Type B pancreatic cell (in vitro differentiated cells): ENCODE measurements around the gene FIBP. TPM values are rescaled to one million over a fixed set of nuclear protein-coding genes. Genes with fewer than 3 reads are reported as not detected.

ENCODE experiments used
- DNase-seq: peaks from one replicate; pipeline ENCODE4 v3.0.0; 2021; ENCODE audit warnings: mixed read lengths; ENCODE audit not compliant: unreplicated experiment; ENCODE audit errors: extremely low spot score
- H3K27ac Mint-ChIP-seq: 2 replicates; pipeline ENCODE4 v1.8.0; 2021; ENCODE audit warnings: mild to moderate bottlenecking, mixed read lengths
- H3K27me3 Mint-ChIP-seq: 2 replicates; pipeline ENCODE4 v1.8.0; 2021; ENCODE audit warnings: mixed read lengths
- H3K36me3 Mint-ChIP-seq: 2 replicates; pipeline ENCODE4 v1.8.0; 2021; ENCODE audit warnings: mixed read lengths
- H3K4me1 Mint-ChIP-seq: one replicate; pipeline ENCODE4 v1.8.0; 2021; ENCODE audit warnings: mixed read lengths; ENCODE audit not compliant: unreplicated experiment
- H3K4me3 Mint-ChIP-seq: 2 replicates; pipeline ENCODE4 v1.8.0; 2021; ENCODE audit warnings: mild to moderate bottlenecking, mixed read lengths
- H3K9me3 Mint-ChIP-seq: 2 replicates; pipeline ENCODE4 v1.8.0; 2021; ENCODE audit warnings: mixed read lengths
- total RNA-seq: library from RNA; stranded (reverse); gene quantifications from 2 replicates; pipeline ENCODE4 v1.2.1, GENCODE V29; 2021; ENCODE audit warnings: low replicate concordance
- TF ChIP-seq, protein P1 (sequence below): fragments of 200-600 bp; sonication (generic); conservative IDR thresholded peaks from 2 replicates; pipeline ENCODE4 v1.5.0; 2021; ENCODE audit warnings: antibody characterized with exemption, mild to moderate bottlenecking

Gene FIBP
- total RNA-seq, 1 donor from 2014 or later, result 74.7 TPM

DNA sequence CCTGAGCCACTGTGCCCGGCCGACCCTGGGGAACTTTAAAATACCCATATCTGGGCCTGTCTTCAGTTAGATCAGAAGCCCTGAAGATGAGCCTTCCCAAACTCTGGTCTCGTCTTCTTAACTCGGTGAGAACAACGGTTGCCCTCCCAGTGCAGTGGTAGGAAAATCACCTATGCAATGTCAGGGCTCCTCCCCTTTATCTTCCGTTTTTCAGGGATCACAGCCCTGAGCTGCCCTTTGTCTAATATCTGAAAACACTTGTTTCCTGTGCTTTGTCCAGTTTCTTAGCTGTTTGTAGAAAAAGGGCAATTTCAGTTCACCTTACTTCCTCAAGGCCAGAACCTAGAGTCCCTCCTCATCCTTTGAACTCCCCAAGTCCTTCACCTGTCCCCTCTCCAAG, 40.4 kb upstream of the FIBP start:
- Mint-ChIP-seq H3K27ac (no peak overlapping the region), H3K4me3 (no peak overlapping the region), H3K4me1 (no peaks in the 10 kb centered on the region), H3K9me3 (no peaks in the 10 kb centered on the region), H3K27me3 (no peaks in the 10 kb centered on the region), H3K36me3 (no peaks in the 10 kb centered on the region)
- no peak for DNase-seq
- TF ChIP-seq, protein P1, sequence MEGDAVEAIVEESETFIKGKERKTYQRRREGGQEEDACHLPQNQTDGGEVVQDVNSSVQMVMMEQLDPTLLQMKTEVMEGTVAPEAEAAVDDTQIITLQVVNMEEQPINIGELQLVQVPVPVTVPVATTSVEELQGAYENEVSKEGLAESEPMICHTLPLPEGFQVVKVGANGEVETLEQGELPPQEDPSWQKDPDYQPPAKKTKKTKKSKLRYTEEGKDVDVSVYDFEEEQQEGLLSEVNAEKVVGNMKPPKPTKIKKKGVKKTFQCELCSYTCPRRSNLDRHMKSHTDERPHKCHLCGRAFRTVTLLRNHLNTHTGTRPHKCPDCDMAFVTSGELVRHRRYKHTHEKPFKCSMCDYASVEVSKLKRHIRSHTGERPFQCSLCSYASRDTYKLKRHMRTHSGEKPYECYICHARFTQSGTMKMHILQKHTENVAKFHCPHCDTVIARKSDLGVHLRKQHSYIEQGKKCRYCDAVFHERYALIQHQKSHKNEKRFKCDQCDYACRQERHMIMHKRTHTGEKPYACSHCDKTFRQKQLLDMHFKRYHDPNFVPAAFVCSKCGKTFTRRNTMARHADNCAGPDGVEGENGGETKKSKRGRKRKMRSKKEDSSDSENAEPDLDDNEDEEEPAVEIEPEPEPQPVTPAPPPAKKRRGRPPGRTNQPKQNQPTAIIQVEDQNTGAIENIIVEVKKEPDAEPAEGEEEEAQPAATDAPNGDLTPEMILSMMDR, result no peak

GRCh38 chr11:65927904-65928397, 39.7 kb upstream of the FIBP start:
- Mint-ChIP-seq H3K36me3 (no peaks in the 10 kb centered on the region), H3K27ac (no peak overlapping the region), H3K9me3 (no peaks in the 10 kb centered on the region), H3K4me1 (no peaks in the 10 kb centered on the region), H3K27me3 (no peaks in the 10 kb centered on the region), H3K4me3 (no peak overlapping the region)
- no peak for DNase-seq
- TF ChIP-seq, protein P1, result no peak

DNA sequence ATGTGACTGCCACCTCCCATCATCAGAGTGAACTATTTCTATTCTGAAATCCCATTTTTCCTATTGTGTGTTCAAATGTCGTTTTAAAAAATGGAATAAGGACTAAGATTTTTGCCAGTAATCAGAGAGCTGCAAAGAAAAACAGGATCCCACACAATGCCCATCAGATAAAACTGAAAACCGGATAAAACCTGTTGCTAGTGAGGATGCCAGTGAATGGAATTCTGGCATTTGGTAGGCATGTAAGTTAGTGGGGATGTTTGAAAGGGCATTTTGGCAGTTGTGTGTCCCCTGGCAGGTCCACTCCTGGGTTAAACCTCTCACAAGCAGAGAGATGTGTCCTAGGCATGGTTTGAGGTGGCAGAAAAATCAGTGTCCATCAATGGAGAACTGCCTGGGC, 37.1 kb upstream of the FIBP start:
- H3K4me1 Mint-ChIP-seq, result no peaks in the 10 kb centered on the region
- TF ChIP-seq, protein P1, result no peak
- peaks cover 4% of the 10 kb centered on the region for H3K36me3 Mint-ChIP-seq
- H3K9me3 Mint-ChIP-seq, result no peaks in the 10 kb centered on the region
- H3K27me3 Mint-ChIP-seq, result no peaks in the 10 kb centered on the region
- H3K27ac Mint-ChIP-seq, result no peak overlapping the region
- no peak overlapping the region for H3K4me3 Mint-ChIP-seq
- DNase-seq, result no peak

- TF ChIP-seq, protein P1, result no peak
- Mint-ChIP-seq H3K9me3 (no peaks in the 10 kb centered on the region), H3K4me3 (peak overlapping the region; percentile 20), H3K4me1 (no peaks in the 10 kb centered on the region), H3K27ac (no peak overlapping the region), H3K36me3 (peaks cover 4% of the 10 kb centered on the region), H3K27me3 (no peaks in the 10 kb centered on the region)
- no peak for DNase-seq
These were observed 34.3 kb upstream of the FIBP start for GRCh38 chr11:65922565-65922964.

DNA sequence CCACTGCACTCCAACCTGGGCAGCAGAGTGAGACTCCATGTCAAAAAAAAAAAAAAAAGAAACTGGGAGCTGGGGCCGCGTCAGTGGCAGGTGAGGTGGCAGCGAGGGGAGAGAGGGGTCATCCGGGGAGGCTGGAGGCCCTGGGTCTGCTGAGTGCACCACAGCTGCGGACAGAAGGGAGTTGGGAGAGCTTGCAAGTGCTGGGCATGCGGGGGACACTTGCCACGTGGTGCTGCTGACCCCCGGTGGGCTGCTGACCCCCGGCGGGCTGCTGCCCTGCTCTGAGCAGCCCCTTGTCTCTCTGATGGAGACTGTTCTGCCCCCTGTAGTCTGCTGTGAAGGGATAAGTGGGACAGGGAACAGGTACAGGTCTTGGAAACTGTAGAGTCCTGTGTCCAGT, 33.6 kb upstream of the FIBP start:
- peaks cover 4% of the 10 kb centered on the region for H3K36me3 Mint-ChIP-seq
- no peak overlapping the region for H3K27ac Mint-ChIP-seq
- peak overlapping the region; percentile 20 for H3K4me3 Mint-ChIP-seq

More for the DNA sequence above, 33.6 kb upstream of the FIBP start:
- no peaks in the 10 kb centered on the region for H3K9me3 Mint-ChIP-seq
- no peak for DNase-seq
- TF ChIP-seq, protein P1, result no peak
- no peaks in the 10 kb centered on the region for H3K27me3 Mint-ChIP-seq
- H3K4me1 Mint-ChIP-seq, result peaks cover 4% of the 10 kb centered on the region
